OCI-M1 (cell line): ENCODE measurements around the gene GREB1.

Source experiments
- DNase-seq: peaks from one replicate; lab custom pipeline; 2025; lab: John Stamatoyannopoulos, UW

The GREB1 gene

GRCh38 chr2:11661891-11662435, 128.1 kb downstream of the GREB1 start:
- no peak for DNase-seq

GRCh38 chr2:11662882-11663281, 129.0 kb downstream of the GREB1 start:
- DNase-seq = no peak

DNA sequence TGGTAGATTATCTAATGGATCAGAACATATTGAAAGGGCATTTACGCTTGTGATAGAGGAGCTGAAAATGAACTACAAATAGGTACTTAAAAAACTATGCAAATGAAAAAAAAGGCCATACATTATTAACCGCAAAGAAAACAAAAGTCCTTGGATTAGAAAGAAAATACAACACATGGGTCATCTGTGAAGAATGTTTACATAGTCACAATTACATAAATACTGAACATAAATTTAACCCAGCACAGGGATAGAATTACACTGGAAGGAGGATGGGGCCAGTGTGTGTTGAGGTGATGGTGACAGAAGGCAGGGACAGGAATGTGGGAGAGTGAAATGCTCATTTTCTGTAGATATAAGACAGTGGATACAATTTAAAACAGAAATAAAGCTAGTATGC, 129.6 kb downstream of the GREB1 start:
- DNase-seq = no peak

DNA sequence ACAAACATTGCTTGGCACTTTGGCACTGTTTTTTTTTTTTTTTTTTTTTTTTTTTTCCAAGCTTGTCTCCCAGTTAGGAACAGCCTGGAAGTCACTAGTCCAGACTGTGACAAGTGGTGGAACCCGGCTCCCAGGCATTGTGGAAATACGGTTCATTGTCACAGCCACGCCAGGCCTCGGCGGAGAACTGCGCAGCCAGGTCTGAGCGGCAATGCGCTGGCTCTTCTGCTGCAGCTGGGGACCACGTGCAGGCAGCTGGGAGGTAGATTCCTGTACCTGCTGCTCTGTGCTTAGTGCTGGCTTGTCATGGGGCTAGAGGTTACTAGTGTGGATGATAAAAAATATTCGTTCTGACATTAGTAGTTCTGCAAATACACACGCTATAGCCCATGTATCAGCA, 131.2 kb downstream of the GREB1 start:
- DNase-seq = no peak

DNA sequence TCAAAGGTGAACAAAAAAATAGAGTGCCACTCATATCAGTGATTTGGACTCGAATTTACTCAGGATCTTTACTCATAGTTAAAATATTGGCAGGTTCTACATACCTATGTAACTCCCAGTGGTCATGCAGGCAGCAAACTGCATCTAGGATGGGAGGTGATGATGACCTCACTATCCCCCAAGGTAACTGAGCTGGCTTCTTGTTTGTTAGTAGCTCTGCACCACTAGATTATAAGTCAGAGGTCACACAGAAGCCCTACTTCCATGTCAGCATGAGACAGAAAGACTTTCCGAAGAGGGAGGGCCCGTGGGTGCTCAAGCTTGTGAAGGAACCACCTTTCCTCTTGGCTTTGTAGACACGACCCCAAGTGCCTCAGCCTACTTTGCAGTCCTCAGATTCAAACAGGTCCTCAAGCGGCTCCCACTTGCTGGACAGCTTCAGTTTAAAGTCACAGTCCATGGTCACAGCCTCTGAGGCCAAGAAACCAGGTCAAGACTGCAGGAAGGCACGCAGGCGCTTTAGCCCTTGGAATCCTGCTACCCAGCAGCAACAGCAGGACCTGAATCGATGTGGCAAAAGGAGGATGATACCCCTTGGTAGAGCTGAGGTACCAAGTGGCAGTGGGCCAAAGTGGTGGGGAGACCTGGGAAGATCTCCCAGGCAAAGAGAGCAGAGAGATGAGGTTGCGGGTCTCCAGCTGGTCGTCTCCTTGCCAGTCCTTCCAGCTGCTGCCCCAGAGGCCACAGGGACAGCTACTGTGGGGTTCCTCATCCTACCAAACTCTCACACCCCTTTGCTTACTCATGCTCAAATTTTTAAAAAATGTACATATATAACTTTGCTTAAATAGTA, 131.9 kb downstream of the GREB1 start:
- DNase-seq = no peak

- DNase-seq = no peak
Measured at GRCh38 chr2:11667194-11667593, 133.3 kb downstream of the GREB1 start.

GRCh38 chr2:11667866-11668637, 134.2 kb downstream of the GREB1 start:
- DNase-seq = no peak

DNA sequence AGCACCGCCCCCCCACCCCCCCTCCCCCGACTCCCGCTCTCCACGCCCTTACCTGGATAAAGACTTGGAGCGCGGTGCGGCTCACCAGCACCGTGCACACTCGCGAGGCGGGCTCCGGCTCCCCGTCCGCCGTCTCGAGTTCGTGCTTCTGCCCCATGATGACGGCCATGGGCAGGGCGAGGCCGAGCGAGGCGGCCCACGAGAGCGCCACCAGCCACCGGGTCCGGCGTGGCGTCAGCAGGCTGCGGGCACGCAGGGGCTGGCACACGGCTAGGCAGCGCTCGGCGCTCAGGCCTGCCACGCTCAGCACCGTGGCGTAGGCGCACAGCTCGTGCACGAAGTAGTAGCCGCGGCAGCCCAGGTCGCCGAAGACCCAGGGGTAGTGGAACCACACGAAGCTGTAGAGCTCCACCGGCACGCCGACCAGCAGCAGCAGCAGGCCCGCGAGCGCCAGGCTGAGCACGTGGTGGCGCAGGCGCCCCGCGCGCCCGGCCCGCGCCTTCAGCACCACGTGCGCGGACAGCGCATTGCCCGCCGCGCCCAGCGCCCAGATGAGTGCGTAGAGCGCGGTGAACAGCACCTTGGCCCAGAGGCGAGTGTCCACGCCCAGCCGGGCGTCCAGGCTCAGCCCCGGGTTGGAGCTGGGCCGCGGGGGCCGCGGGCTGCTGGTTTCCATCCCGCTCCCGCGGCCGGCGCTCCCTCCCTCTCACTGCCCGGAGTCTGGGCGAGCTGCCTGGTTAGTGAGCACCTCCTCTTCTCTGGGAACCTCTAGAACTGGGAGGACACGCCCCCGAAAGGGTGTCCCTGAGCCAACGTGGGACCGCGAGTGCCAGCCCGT, 135.8 kb downstream of the GREB1 start, which contains the start of gene NTSR2:
NTSR2 (minus strand) TSS at position 742 of the 838 bp plus-strand sequence; CDS start at position 676, 66 bp downstream.
- DNase-seq = no peak

DNA sequence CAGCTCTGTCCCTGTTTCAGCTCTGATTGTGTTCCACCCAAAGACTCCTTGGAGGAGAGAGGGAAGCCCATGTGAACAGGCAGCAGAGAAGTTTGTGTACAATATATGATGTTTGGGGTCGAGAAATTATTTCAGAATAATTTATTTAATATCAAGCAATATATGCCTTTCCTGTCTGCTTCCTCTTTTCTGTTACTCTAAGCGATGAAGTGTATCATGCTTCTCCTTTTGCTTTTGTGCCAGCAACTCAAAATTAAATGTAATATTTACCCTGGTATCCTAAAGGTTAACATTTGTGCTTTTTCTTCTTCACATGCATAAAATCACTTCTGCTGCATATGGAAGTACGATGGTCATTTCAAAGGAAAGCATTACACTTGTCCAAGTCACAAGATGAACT, 138.6 kb downstream of the GREB1 start:
- DNase-seq = peak; percentile 9

GRCh38 chr2:11674983-11675382, 141.1 kb downstream of the GREB1 start:
- DNase-seq = no peak

DNA sequence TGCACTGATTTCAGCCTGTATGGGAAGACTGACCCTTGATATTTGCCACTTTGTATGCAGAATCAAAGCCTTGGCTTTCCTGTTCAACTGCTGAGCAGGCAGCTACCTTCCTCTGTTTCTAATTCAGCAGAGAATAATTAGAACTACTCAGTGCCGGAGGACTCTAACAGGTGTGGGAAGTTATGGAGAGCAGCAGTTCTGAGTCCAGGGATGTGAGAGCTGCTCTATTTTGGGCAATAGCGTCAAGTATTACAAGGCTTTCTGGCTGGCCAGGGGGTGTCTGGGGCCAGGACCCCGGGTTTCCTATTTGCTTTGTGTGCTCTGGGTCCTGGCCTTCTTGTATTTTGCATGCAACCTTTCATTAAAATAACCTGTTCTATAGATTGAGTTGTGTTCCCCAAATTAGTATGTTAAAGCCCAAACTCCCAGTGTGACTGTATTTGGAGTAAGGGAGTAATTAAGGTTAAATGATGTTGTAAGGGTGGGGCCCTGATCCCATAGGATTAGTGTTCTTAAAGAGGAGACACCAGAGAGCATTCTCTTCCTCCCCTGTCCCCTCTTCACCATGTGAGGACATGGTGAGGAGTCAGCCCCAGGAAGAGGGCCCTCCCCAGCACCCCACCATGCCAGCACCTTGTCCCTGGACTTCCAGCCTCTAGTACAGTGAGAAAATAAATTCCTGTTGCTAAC, 141.7 kb downstream of the GREB1 start:
- no peak for DNase-seq

DNA sequence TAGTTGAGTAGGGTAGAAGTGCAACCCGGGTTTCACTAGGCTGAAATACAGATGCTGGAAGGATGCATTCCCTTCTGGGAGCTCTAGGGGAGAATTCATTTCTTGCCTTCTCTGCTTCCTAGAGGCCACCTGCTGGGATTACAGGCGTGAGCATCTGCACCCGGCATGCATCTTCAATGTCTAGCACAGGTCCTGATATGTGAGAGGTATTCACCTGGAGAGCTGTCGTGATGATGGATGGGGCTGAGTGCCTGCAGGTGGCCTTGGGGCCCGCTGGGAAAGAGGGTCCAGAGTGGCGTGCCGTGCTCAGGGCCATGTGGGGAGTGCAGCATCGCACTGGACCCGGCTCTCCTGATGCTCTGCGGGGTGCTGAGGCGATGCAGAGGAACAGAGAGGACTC, 142.8 kb downstream of the GREB1 start:
- no peak for DNase-seq

DNA sequence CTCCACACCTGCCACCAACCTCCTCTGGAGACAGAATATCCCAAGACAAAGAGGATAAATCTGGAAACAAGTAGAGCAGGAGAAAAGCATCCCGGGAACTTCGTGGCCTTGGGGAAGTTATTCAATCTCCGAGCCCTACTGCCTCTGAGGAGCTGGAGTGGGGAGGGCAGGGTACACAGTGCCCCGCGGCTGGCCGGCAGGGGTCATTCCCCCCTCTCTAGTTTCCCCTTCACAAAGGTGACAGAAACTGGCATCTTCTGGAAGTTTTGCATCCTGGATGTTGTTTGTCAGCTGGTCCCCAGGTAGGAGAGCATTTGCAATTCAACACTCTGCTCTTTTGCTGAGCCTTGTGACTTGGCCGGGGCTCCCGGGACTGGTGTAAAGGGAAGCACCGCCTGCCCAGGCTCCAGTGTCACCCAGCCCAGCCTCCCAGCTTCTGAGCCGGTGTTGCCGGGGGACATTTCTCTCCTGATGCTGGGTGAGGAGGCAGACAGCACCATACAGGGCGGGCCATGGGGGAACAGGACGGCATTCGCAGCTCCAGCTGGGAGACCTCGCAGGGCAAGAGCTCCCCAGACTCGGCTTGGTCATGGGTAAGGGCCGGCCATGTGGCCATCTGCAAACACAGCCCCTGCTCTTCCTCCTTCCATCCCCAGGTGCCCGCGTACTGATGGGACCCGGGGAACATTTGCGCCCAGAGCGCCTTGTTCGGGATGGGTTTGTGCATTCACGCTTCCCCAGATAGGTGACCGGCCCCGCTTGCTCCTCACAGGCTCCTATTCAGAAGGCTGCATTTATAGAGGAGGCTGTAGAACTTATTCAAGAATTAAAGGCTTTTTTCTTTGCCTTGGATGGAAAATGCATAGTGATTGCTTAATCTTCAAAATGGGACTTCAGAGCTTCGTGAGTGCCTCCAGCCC, 143.6 kb downstream of the GREB1 start:
- DNase-seq = no peak

DNA sequence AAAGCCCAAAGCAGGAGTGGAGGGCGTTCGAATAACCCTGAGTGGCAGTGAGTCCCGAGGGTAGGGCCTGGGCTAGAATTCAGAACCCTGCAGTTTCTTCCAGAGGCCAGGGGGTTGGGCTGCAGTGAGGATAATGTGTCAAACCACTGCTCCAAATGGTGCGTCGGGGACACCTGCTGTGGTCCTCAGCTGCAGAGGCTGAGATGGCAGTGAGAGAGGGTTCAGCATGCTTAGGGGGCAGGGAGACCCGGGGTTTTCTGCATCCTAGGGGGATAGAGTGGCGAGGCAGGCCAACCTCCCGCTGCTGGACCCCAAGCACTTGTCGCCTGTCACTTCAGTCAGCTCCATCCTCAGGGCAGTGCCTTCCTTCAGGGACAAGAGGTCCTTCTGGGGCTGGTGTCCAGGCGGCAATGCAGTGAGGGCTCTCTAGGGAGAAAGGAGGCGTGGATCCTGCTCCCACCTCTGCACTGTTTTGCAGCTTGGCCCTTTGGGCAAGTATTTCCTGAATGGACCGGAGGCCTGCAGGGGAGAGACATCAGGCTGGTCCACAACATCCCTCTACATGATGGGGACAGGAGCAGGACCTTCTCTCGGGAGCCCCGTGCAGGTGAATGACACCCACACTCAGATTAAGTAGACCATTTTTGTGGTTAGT, 144.6 kb downstream of the GREB1 start:
- no peak for DNase-seq

DNA sequence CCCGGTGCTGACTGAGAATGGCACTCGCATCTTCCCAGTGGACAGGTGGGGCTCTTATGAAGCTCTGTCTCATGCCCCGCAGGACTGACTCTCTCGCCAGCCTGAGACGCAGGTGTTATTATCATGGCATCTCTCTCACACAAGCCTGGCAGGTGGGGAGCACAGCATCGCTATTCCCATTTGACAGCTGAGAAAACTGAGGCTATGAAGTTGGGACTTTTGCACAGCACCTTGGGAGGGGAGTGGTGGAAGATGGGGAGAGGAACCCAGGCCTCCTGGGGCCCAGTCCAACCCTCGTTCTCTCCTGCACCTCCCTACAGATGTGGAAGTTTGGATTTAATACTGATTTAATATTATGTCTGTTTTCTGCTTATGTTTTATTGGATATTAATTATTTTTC, 145.2 kb downstream of the GREB1 start:
- no peak for DNase-seq

GRCh38 chr2:11679486-11680181, 145.8 kb downstream of the GREB1 start:
- no peak for DNase-seq

DNA sequence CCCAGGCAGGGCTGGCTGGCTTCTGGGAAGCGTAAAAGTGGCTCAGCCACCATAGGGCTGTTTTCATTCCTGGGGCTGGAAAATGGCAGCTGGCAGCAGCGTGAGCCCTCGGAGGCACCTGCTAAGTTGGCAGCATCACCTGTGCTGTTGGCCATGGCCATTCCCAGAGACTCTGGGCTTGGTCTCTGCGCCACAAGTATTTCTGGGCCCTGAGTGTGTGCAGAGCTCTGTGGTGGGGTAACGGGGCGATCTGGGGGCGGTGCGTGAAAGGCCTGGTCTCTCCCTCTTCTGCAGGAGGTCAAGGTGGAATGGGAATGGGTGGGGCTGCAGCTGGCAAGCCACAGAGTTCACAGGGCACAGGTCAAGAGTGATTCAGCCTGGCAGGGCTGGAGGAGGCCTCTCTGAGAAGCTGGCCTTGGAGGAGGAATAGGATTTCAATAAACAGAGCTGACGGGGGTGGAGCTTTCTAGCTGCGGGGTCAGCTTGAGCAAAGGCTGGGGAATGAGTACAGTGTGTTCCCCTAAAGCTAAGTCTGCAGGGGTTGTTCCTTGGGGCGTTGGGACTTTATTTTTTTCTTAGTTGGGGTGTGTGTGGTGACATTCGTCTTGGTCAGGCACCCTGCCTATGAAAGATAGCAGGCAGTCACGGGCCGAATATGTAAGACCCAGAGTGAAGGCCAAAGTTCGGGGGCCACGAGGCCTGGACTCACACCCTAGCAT, 146.5 kb downstream of the GREB1 start:
- DNase-seq = no peak
